Sigmoid colon (tissue), 7 donors: Measurements from ENCODE around the gene ETV3. TPM values are rescaled to one million over a fixed set of nuclear protein-coding genes. Genes with fewer than 3 reads are reported as not detected.
A peak's percentile ranks its signal among the peaks of the same experiment; 100 is the strongest.

ENCODE experiments used
- DNase-seq: peaks from one replicate; pipeline ENCODE4 v3.0.0-alpha.2; 2019
- H3K27ac ChIP-seq, 4 donors: fragments of 200-600 bp; sonication (generic); one replicate each; pipeline ENCODE4 v1.5.1; 2016 to 2019; ENCODE audit warnings: mild to moderate bottlenecking in 1 of 4
- H3K27me3 ChIP-seq, 3 donors: fragments of 200-600 bp; sonication (generic); one replicate each; pipeline ENCODE4 v1.5.1; 2019; ENCODE audit warnings: mild to moderate bottlenecking in 1 of 3
- H3K36me3 ChIP-seq, 4 donors: fragments of 200-600 bp; sonication (generic); one replicate each; pipeline ENCODE4 v1.5.1; 2016 to 2019
- H3K4me1 ChIP-seq, 4 donors: fragments of 200-600 bp; sonication (generic); one replicate each; pipeline ENCODE4 v1.5.1; 2017 to 2019
- H3K4me3 ChIP-seq, 4 donors: fragments of 200-600 bp; sonication (generic); one replicate each; pipeline ENCODE4 v1.5.1; 2017 to 2019; ENCODE audit warnings: mild to moderate bottlenecking in 2 of 4, moderate library complexity in 1 of 4
- H3K9me3 ChIP-seq, 4 donors: fragments of 200-600 bp in 3 of 4; sonication (generic) in 3 of 4; one replicate each; pipeline versions ENCODE4 v1.5.1 to v1.6.1; 2013 to 2019
- EP300 ChIP-seq, 4 donors: sonication (generic); formaldehyde crosslinking; IDR thresholded peaks; one replicate each; pipeline ENCODE4 v1.6.1; 2017; ENCODE audit warnings: antibody characterized with exemption in 4 of 4
- POLR2A ChIP-seq, 2 donors: fragments of 450-650 bp; IDR thresholded peaks; one replicate each; pipeline ENCODE4 v1.6.1; 2016; ENCODE audit warnings: antibody characterized with exemption in 2 of 2, mild to moderate bottlenecking in 2 of 2, moderate library complexity in 2 of 2
- POLR2AphosphoS5 ChIP-seq, 4 donors: sonication (generic); formaldehyde crosslinking; IDR thresholded peaks; one replicate each; pipeline ENCODE4 v1.6.1; 2017; ENCODE audit warnings: antibody characterized with exemption in 4 of 4
- WGBS, 2 donors: extraction: QIAGEN DNeasy Blood & Tissue Kit; methylation state at CpG; one replicate each; pipeline ENCODE4 v1.1.7; 2013; 5-methylcytosine and 5-hydroxymethylcytosine counted together
- intact Hi-C: fragments of 100-400 bp; cut with DNase I; formaldehyde crosslinking; loops from one replicate; pipeline ENCODE4 v1.15.1; 2023
- polyA plus RNA-seq, 3 donors: library from polyadenylated mRNA; stranded (reverse); fragments of 200-250 nt; gene quantifications; one replicate each; pipeline ENCODE4 v1.2.3, GENCODE V29; 2013
- total RNA-seq, 4 donors: library from RNA; depleted of rRNA; stranded (reverse); fragments of >200 nt; gene quantifications; one replicate each; pipeline ENCODE4 v1.1.0, GENCODE V29; 2016
- TF ChIP-seq, protein P1 (sequence below), 4 experiments: fragments of 450-650 bp in 3 of 4; fragments of 200-600 bp in 1 of 4; IDR thresholded peaks; one replicate each; pipeline ENCODE4 v1.5.1; 2016 to 2019; ENCODE audit warnings: antibody characterized with exemption in 4 of 4, mild to moderate bottlenecking in 3 of 4, moderate library complexity in 2 of 4
- donor health status: healthy with polysubstance abuse.
- donor health status: Bipolar disorder and iron deficiency.
- donor health status: healthy.

The ETV3 gene
- total and polyA plus RNA-seq, 7 donors = 6.6 to 20.2 (median 14.1) TPM

DNA sequence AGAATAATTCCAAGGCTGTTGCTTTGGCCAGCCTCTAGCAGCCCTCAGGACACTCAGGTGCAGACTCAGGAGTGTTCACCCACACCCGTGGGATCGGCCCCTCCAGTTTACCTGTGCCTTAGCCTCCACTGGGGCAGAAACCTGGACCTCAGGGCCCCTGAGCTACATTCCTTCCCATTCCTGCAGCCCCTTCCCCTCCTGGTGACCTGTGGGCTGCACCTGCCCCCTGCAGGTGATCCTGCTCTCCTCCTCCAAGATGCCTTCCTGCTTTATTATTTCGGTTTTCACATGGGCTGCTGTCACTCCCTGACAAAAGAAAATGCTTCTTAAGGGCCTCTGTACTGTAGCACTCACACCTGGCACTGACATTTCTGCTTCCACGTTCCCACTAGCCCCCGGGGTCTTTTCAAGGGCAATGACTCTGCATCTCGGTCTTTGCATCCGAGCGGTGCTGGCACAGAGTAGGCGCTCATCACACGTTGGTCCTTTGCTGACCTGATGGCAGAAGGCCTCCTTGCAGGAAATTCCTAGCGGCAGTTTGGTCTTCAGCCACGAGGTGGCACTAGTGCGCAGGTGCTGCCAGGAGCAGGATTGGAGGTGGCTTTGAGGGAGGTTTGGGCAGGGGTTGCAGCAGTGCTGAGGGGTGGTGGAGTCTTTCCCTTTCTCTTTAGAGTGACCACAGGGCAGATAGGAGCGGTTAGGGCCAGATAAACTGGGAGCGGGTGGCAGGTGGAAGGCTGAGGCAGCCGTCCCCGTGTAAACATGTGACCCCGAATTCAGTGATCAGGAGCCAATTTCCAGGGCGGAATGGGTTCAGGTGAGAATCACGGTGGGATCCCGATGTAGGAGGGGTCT lies 25.3 kb upstream of the ETV3 start:
- H3K36me3 ChIP-seq = no peaks in the 10 kb centered on the region
- TF ChIP-seq, protein P1, sequence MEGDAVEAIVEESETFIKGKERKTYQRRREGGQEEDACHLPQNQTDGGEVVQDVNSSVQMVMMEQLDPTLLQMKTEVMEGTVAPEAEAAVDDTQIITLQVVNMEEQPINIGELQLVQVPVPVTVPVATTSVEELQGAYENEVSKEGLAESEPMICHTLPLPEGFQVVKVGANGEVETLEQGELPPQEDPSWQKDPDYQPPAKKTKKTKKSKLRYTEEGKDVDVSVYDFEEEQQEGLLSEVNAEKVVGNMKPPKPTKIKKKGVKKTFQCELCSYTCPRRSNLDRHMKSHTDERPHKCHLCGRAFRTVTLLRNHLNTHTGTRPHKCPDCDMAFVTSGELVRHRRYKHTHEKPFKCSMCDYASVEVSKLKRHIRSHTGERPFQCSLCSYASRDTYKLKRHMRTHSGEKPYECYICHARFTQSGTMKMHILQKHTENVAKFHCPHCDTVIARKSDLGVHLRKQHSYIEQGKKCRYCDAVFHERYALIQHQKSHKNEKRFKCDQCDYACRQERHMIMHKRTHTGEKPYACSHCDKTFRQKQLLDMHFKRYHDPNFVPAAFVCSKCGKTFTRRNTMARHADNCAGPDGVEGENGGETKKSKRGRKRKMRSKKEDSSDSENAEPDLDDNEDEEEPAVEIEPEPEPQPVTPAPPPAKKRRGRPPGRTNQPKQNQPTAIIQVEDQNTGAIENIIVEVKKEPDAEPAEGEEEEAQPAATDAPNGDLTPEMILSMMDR (IDR thresholded peaks at IDR 0.05) = peak; percentile 50 to 88 (median 72)
- no peak for TF ChIP-seq POLR2AphosphoS5 (IDR thresholded peaks at IDR 0.05)
- no peak overlapping the region for H3K27ac ChIP-seq
- intact Hi-C loops = no loop called here
- no peaks in the 10 kb centered on the region for H3K4me1 ChIP-seq
- peak; percentile 75 for DNase-seq
- no peaks in the 10 kb centered on the region for H3K9me3 ChIP-seq
- H3K27me3 ChIP-seq = peaks cover 0 to 4% (median 3%) of the 10 kb centered on the region in 3 donors
- H3K4me3 ChIP-seq = no peak overlapping the region
- WGBS, 2 donors = 11 to 18% methylated on average over 21 of the region's 21 CpGs

DNA sequence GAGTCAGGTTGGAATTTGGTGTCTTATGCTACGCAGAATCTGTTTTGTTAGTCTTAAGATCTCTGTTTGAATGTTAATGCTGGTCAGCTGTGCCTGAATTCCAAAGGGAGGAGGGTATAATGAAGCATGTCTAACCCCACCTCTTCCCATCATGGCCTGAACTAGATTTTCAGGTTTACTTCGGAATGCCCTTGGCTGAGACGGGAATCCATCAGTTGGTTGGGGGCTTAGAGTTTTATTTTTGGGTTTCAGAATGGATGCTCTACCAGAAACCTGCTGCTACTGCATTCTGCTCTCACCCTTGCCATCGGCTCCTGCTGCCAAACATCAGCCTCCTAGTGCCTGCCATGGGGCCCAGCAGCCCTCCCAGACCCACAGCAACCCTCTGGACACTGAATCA lies 24.1 kb upstream of the ETV3 start:
- H3K9me3 ChIP-seq = no peaks in the 10 kb centered on the region
- DNase-seq = no peak
- TF ChIP-seq POLR2AphosphoS5 (IDR thresholded peaks at IDR 0.05) = no peak
- no peak for TF ChIP-seq EP300 (IDR thresholded peaks at IDR 0.05)
- TF ChIP-seq POLR2A (IDR thresholded peaks at IDR 0.05) = no peak
- H3K4me1 ChIP-seq = no peaks in the 10 kb centered on the region
- H3K36me3 ChIP-seq = no peaks in the 10 kb centered on the region
- H3K4me3 ChIP-seq = no peak overlapping the region
- H3K27me3 ChIP-seq = peaks cover 0 to 4% (median 3%) of the 10 kb centered on the region in 3 donors
- no peak overlapping the region for H3K27ac ChIP-seq
- intact Hi-C loops = no loop called here
- WGBS, 2 donors = 90 to 91% methylated on average over 4 of the region's 4 CpGs

DNA sequence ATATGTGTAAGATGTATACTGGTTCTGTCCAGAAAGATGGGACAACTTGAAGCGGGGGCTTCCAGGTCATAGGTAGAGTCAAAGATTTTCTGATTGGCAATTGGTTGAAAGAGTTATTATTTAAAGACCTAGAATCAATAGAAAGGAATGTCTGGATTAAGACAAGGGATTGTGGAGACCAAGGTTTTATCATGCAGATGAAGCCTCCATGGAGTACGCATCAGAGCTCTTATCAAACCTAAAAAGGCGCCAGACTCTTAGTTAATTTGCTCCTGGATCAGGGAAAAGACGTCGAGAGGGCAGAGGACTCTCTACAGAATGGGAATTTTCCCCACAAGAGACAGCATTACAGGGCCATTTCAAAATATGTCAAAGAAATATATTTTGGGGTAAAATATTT lies 23.7 kb upstream of the ETV3 start:
- TF ChIP-seq, protein P1 (IDR thresholded peaks at IDR 0.05) = no peak
- no peak for TF ChIP-seq EP300 (IDR thresholded peaks at IDR 0.05)
- no peak for TF ChIP-seq POLR2AphosphoS5 (IDR thresholded peaks at IDR 0.05)
- no peak for TF ChIP-seq POLR2A (IDR thresholded peaks at IDR 0.05)
- no peak overlapping the region for H3K27ac ChIP-seq
- H3K4me3 ChIP-seq = no peak overlapping the region
- H3K4me1 ChIP-seq = no peaks in the 10 kb centered on the region
- no peak for DNase-seq
- H3K36me3 ChIP-seq = no peaks in the 10 kb centered on the region
- H3K9me3 ChIP-seq = no peaks in the 10 kb centered on the region
- intact Hi-C loops = no loop called here
- WGBS, 2 donors = 79 to 93% methylated on average over 5 of the region's 5 CpGs
- peaks cover 0 to 4% (median 3%) of the 10 kb centered on the region in 3 donors for H3K27me3 ChIP-seq

GRCh38 chr1:157158967-157159366 lies 20.8 kb upstream of the ETV3 start:
- TF ChIP-seq POLR2AphosphoS5 (IDR thresholded peaks at IDR 0.05) = no peak
- TF ChIP-seq POLR2A (IDR thresholded peaks at IDR 0.05) = no peak
- TF ChIP-seq, protein P1 (IDR thresholded peaks at IDR 0.05) = no peak
- no peak for TF ChIP-seq EP300 (IDR thresholded peaks at IDR 0.05)
- peaks cover 0 to 1% (median 0%) of the 10 kb centered on the region in 3 donors for H3K27me3 ChIP-seq
- DNase-seq = no peak
- intact Hi-C loops = loop anchor here (10.0 kb wide), 1 partner anchor 174 kb away; no protein-coding TSS in a partner anchor
- H3K36me3 ChIP-seq = no peaks in the 10 kb centered on the region
- no peaks in the 10 kb centered on the region for H3K9me3 ChIP-seq
- no peak overlapping the region for H3K4me3 ChIP-seq
- H3K4me1 ChIP-seq = peaks cover 0 to 22% (median 11%) of the 10 kb centered on the region in 4 donors
- no peak overlapping the region for H3K27ac ChIP-seq
- WGBS, 2 donors = 70 to 73% methylated on average over 4 of the region's 4 CpGs

DNA sequence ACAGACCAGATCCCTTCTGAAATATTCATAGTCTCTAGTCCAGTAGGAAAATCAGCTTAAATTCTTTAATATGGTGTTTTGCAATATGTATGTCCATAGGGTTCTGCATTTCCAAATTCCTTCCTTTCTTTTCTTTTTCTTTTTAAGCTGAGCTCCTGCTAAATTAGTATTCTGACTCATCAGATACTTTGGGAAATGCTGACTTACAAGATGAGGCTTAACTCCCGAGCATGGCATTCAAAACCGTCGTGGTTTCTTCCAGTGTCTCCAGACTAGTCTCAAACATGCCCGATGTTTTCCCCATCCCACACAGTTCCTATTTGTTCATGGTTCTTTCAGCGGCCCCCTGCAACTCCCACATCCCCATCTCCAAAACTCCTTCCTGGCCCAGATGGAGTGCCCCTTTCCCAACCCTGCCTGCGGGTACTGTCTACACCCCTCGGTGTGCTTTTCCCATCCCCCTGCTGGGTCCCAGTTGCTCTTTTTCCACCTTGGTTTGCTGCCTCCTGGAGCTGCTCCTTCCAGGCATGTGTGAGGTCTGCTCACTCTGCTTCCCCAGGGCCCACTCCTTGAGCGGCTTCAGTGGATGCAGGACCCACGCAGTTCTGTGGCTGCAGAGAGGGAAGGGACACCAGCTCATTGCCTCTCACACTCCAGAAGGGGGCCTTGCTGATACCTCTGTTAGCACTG lies 19.5 kb upstream of the ETV3 start:
- Histone ChIP-seq H3K36me3 (no peaks in the 10 kb centered on the region), H3K4me3 (no peak overlapping the region), H3K27ac (no peak overlapping the region), H3K9me3 (no peaks in the 10 kb centered on the region), H3K4me1 (peaks cover 0 to 22% (median 11%) of the 10 kb centered on the region in 4 donors), H3K27me3 (no peaks in the 10 kb centered on the region)
- WGBS, 2 donors = 80 to 81% methylated on average over 9 of the region's 9 CpGs
- DNase-seq = no peak
- intact Hi-C loops = loop anchor here (10.0 kb wide), 1 partner anchor 173 kb away; no protein-coding TSS in a partner anchor
- no peak for TF ChIP-seq EP300 (IDR thresholded peaks at IDR 0.05)
- no peak for TF ChIP-seq POLR2A (IDR thresholded peaks at IDR 0.05)
- TF ChIP-seq, protein P1 (IDR thresholded peaks at IDR 0.05) = no peak
- TF ChIP-seq POLR2AphosphoS5 (IDR thresholded peaks at IDR 0.05) = no peak
